ENCODE data around the gene SLC13A4.
"Not testable (repeated sequence)": the region's sequence is repeated elsewhere in the genome, so short reads cannot be mapped to it uniquely, and the experiment has no call there.

The SLC13A4 gene

DNA sequence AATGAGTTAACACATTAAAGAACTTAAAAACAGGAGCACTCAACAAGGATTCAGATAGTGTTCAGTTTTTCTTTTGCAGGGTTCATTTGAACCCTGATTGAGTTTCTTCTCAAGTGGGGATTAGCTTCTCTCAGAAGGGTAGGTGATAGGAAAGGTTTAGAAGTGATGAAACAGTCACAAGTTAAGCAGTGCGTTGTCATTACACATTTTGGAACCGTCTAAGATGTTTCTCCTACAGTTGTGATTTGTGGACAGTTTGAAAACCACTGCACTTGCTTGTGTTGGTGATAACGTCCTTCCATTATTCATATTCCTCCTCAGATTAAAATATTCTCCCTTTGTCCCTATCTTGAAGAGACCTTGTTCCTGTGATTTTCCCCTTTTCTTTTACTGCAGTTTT is 62.9 kb downstream of the SLC13A4 start:
- DNase-seq (ENCODE audit: low read depth in 3 of 3) = no peak

DNA sequence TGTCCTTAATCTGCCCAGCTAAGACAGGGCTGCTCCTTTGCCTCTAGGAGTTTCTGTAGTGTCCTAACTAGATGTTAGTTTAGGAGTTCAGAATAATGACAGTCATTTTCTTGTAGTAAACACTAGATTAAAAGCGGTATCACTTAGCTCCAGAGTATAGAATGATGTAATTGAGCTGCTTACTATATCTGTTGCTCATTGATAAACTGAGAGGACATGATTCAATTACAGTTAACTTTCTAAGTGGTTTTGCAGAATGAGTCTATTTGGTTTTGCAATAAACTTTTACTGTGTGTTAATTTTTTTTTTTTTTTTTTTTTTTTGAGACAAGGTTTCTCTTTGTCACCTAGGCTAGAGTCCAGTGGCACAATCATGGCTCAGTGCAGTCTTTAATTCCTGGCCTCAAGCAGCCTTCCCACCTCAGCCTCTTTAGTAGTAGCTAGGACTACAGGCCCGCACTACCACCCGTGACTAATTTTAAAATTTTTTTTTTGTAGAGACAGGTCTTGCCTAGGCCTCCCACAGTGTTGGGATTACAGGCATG is 63.9 kb downstream of the SLC13A4 start:
- DNase-seq (ENCODE audit: low read depth in 3 of 3) = no peak

DNA sequence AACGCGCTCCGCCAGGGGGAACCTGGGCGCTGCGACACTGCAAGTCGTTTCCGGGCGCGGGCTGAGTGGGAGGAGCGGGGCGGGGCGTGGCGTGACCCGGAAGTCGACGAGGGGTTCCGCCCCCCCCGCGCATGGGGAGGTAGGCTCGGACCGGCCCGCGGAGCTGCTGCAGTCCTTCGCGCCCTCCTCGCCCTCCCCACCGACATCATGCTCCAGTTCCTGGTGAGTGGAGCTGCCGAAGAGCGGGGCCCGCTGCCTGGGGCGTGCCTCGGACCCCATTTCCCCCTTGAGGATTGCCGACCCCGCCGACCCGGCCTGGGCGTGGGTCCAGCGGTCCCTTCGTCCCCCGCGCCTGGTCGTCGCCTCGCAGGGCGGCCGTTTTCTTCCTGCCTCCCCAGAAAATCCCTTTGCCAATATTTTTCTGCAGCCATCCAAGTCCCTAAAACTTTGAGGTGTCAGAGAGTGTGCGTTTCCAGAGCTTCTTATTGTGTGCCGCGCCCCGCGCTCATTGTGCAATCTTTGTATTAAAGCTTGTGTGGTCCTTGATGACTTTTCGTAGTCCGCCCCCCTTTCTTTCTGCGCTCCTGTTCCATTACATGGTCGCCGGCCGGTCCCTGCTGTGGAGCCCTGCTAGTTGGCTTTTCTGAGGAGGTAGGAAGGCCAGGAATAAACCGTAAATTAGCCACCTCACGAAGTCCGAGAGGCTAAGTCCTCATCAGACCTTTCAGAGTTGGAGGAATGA is 65.4 kb downstream of the SLC13A4 start, which contains the start of gene STMP1:
STMP1 (plus strand) TSS at position 142 of the 742 bp plus-strand sequence.
- peak; percentile 93 to 96 (median 96) for DNase-seq (ENCODE audit: low read depth in 3 of 3)

DNA sequence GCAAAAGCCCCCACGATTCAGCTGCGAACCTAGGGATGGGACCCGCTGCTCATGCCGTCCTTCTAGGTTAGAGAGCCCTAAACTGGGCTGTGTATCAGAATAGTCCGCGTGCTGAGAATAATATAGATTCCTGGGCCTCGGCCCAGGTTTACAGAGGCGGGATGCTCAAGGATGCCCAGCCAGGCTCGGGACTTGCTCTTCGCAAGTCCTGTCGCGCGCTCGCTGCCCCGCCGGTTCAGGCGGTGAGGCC is 65.9 kb downstream of the SLC13A4 start:
- no peak for DNase-seq (ENCODE audit: low read depth in 3 of 3)

DNA sequence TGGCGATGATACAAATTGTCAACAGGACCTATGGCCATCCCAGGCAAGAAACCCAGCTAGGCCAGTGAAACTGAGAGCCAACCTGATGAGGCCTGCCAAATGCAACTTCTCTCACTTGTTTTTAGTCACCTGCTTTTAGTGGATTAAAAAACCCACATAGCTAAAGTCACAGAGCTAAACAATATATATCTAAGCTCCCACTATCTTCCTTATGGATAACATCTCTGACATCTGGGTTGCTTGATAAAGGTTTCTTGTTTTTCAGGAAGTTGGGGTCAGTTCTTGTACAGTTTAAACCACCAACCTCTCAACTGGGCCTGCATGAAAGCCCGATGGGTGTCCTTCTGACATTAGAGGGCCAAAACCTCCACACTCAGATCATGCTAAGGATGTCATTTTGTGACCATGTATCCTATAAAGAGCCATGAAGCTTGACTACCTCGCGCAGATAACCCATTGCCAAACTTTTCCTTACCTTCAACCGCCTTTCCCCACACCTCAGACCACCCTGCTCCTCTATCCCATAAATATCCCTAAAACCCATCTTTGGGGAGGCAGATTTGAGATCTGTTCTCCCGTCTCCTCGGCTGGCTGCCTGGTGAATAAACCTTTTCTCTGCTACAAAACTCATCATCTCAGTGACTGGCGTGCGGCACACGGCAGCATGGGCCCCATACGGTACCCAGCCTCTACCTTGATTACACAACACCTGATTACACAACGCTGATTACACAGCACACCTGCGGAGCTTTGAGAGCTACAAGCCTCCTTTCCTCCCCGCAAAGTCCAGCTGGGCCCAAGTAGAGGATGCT is 66.5 kb downstream of the SLC13A4 start:
- DNase-seq (ENCODE audit: low read depth in 3 of 3) = no peak

DNA sequence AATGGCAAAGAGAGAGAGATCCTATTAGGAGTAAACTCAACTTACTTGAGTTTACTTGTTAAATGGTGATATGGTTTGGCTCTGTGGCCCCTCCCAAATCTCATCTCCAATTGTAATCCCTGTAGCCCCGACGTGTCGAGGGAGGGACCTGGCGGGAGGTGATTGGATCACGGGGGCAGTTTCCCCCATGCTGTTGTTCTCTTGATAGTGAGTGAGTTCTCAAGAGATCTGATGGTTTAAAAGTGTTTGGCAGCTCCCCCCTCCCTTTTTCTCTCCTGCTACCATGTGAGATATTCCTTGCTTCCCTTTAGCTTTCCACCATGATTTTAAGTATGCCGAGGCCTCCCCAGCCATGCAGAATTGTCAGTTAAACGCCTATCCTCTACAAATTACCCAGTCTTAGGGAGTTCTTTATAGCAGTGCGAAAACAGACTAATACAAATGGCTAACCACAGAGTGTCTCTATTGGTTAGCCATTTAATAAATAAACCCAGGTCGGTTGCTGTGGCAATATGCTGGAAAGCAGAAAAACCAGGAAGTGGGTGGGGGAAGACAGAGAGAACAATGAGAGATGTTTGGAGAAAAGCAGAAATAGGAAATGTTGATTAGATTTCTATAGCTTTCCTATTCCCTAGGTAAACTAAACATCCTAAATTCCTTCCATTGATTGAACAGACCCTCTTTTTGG is 68.7 kb downstream of the SLC13A4 start:
- DNase-seq (ENCODE audit: low read depth in 3 of 3) = no peak

DNA sequence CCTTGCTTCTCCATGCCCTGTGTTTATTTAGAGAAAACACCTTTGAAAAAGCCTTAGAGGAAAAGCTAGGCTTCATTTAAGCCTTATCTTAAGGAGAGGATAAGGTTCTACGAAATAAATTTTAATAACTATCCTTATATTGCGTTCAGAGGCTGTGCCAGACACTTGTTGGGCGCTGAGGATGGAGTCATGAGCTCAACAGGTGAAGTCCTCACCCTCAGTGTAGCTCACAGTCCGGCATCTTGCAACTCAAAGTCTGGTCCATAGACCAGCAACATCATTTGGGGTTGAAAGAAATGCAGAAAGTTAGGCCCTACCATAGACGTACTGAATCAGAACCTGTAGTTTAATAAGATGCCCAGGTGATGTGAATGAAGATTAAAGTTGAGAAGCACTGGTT is 69.4 kb downstream of the SLC13A4 start:
- no peak for DNase-seq (ENCODE audit: low read depth in 3 of 3)

DNA sequence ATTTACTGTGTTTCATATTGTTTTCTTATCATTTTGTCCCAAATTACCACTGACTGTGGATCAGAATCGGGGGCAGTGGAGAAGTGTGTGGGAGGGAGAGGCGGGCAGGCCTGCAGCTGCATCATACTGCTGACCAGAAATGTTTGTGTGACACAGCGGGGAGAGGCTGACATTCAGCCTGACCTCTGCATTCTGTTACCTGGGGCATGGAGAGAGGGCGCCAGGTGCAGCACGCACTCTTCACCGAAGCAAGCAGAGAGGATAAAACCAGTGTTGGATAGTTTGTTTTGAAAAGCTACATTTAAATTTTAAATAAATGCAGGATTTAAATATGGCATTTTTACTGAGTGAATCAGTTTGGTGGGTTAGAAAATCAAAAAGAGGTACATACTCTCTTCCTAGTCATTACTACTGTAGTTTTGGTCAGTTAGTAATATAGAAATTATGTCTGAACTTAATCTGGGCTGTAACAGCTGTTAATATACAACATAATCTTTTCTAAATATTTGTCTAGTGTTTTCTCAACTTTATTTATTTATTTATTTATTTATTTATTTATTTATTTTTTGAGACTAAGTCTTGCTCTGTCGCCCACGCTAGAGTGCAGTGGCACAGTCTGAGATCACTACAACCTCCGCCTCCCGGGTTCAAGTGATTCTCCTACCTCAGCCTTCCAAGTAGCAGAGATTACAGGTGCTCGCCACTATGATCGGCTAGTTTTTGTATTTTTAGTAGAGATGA is 74.5 kb downstream of the SLC13A4 start:
- DNase-seq (ENCODE audit: low read depth in 3 of 3) = no peak

DNA sequence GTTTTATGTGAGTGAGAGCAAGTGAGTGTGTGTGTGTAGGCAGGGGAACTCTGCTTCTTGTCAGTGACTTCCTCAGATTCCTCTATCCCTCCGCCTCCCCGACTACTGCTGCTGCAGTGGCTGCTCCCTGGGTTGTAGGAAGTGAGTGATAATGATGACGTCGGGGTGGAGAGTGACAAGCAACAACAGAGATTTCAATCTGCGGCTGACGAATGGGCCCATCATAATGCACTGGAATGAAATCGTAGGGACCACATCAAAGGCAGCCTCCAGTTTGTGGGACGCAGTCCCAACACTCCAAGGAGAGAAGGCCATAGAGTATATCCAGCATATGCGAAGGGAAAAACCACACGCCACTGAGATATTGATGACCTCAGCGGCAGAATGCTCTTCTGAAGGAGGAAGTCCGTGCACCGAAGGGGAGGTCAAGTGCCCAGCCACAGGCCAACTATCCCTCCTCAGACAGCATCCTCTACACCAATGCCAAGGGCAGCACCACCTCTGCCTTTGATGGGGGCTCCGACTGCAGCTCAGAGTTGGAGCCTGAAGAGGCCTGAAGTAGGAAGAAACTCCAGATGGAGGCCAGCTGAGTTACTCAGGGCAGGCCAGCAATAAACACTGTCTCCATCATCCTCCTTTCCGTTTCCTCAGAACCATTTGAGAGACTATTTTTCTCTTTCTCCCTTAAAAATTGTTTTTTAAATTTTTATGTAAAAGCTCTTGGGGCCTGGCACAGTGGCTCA is 77.0 kb downstream of the SLC13A4 start:
- no peak for DNase-seq (ENCODE audit: low read depth in 3 of 3)

DNA sequence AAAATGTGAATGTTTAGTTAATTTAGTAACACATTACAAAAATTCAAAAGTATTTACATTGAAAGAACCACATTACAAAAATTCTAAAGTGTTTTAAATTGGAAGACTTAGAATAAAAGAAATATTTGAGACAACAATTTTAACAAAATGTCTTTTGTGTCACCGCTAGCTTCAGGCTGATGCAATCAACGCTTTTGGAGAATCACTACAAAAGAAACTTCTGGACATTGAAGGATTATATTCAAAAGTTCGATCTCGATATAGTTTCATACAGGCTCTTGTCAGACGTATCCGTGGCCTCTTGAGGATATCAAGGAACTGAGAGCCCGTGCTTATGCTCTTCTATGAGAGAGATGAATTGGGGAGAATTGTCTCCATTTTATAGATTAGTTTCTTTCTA is 79.8 kb downstream of the SLC13A4 start:
- no peak for DNase-seq (ENCODE audit: low read depth in 3 of 3)

DNA sequence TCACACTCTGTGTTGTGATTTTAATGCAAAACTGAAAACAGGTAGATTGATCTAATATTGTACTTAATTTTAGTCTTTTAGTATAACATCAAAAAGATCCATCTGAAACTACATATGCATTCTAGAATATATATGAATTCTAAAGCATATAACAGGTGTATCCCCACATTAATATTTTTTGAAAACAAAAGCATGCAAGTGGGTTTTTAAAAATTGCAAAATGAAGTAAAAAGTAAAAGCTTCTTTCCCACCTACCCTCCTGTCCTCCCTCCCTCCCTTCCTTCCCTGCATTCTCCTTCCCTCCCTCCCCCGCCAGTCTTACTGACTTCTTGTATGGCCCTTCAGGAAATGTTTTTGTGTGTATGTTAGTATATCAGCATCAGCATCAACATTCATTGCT is 80.2 kb downstream of the SLC13A4 start:
- no peak for DNase-seq (ENCODE audit: low read depth in 3 of 3)

DNA sequence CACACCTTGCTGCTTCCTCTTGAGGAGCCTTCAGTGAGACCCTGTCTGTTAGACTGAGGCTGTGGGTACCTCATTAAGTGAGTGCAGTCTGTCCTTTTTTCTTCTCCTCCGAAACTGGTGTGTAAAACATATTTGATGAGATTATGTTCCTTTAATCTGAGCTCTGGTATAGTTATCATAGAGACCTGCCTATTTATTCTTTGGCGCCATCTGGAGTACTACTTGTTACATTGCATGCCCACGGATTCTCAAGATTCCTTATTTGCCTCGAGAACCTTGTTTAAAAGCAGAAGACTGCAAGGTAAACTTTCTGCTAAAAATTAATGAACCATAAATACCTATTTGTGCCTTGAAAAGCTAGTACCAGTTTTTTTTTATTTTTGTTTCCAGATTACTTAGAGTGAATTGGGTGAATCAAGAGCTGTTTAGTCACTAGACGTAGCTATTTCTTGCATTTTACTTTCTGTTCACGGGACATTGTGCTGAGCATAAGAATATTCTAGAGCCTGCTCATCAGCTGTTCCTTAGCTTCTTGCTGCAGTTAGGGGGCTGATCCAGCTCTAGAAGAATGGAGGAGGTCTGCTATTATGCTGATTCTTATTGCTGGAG is 82.6 kb downstream of the SLC13A4 start:
- DNase-seq (ENCODE audit: low read depth in 3 of 3) = peak in 1 of 3 donors; percentile 13

DNA sequence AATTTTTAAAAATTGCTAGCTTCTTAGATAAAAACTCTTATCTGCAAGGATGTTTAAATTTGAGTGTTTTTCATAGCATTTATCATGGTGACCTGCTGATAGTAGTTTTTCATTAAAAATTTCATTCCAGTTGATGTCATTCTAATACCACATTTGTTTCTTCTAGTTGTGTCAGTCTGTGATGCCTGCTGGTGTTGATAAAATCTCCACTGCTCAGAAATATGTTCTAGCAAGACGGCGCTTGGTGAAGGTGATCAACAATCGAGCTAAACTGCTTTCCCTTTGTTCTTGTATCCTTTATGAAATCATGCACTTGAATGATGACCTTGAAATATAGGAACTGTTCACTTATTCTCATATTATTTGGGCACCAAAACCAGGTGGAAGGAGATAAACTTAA is 83.3 kb downstream of the SLC13A4 start:
- no peak for DNase-seq (ENCODE audit: low read depth in 3 of 3)

DNA sequence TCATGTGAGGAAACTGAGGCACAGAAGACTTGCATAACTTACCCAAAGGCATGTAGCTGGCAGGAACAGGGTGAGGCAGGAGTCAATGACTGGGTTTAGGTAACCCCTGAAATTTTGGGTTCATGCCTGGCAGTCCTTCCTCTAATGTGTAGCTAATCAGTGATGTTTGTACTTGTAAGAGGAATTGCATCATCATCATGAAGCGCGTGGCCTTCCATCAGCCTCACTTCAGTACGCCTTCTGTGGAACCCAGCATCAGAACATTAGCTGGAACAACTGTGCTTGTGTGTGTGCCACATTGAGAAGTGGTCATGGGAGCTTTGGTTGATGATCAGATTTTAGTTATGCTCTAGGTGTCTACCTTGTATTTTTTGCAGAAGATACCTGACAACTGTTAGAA is 83.8 kb downstream of the SLC13A4 start:
- no peak for DNase-seq (ENCODE audit: low read depth in 3 of 3)

DNA sequence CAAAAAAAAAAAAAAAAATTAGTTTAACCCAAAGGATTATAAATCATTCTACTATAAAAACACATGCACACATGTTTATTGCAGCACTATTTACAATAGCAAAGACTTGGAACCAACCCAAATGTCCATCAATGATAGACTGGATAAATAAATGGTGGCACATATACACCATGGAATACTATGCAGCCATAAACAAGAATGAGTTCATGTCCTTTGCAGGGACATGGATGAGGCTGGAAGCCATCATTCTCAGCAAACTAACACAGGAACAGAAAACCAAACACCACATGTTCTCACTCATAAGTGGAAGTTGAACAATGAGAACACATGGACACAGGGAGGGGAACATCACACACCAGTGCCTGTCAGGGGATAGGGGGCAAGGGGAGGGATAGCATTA is 88.3 kb downstream of the SLC13A4 start:
- DNase-seq (ENCODE audit: low read depth in 3 of 3) = not testable (repeated sequence)

DNA sequence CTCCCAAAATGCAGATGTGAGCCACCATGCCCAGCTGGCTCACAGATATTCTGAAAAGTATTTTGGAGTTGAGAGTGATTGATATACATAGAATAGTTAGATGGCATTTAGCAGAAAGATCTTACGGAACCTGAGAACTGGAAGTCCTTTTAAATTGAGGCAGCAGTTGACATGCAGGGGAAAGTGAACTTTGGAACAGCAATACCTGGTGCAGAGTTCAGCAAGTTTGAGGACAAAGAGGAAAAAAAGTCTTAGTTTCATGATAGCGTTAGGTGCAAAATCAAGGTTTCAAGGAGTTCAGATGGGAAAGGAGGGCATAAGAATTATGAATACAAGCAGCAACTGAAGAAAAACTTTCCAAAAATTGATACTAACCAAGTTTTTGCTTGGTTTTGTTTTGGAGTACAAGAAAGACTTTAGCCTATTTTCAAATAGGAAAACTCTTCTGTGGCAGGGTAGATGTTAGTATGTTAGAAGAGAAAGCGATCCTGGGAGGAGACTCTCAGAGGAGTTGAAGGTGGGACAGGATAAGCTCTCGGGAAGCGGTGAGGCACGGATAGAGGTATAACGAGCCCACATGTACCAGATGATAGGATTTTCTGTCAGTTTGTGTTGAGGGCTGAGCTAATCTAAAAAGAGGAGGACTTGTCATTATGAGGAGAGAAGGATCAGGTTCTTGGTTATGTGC is 93.7 kb downstream of the SLC13A4 start:
- no peak for DNase-seq (ENCODE audit: low read depth in 3 of 3)

All from stimulated activated CD4-positive, alpha-beta T cell treated with anti-CD3 and anti-CD28 coated beads, TNF-alpha, amount 100 ng/mL, for 48 hours (primary cell).